NCI-H2107 treated with DMSO at 0.1 percent for 48 hours (cell line): ENCODE results near the gene OR52D1.

Experiments
- DNase-seq: peaks from one replicate; lab custom pipeline; 2025; ENCODE audit not compliant: unreplicated experiment; lab: John Stamatoyannopoulos, UW

Gene OR52D1

DNA sequence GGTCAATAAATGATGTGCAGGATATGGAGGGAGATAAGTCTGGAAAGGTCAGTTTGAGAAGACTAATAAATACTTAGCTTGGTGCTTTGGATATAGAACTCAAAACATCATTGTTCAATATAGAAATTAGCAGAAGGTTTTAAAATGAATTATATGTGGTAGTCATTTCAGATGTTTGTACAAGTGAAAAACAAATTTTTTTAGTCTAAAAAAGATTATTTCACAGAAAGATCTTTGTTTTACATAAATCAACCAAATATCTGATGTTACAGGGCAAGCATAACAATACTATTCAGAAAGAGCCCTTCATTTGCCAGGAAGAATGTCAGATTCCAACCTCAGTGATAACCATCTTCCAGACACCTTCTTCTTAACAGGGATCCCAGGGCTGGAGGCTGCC, at the start of gene OR52D1:
Gene OR52D1, plus strand, starts transcription at position 301 of the 400 bp plus-strand sequence. Its CDS starts 22 bp downstream, at position 323.
- DNase-seq: no peak

DNA sequence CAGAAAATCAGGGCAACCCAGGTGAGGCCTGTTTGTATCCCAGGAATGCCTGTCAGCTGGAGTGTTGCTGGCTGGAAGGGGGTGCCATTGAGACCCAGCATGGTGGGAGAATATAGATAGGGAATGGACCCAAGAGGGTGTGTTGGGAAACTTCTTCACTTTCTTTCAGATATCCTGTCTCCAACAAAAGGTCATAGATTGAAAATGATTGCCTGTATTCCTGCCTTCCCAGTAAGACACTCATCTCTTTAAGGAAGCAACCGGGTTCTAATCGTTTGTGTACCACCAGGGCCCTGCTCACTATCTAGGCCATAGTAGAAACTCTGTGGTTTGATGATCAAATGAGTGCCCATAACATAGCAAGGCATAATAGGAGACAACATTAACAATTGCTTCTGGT, 47.1 kb upstream of the OR52D1 start, which contains the start of gene OR51I1:
Gene OR51I1, minus strand, starts transcription at position 101 of the 400 bp plus-strand sequence. Its CDS starts 0 bp downstream, at position 101.
- DNase-seq: no peak

DNA sequence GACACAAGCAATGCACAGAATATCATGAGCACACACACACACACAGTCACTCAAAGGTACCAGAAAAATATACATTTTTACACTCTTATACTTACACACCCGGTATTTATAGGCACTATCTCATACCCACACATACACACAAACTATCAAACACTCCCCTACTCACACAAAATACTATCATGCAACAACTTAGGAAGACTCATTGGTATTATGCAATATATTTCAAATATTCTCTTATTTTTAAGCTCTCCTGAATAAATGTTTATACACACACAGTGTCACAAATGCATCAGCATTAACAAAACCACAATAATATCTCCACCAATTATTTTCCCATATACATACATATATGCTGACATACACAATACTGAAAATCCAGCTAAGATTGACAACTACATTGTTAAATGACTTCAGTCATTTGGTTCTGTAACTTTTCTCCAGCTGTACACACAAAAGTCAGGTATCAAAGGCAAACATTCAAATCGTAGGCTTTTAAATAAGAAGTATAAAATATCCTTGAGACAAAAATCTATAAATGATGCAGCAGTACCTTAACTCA, 44.6 kb upstream of the OR52D1 start:
- no peak for DNase-seq

DNA sequence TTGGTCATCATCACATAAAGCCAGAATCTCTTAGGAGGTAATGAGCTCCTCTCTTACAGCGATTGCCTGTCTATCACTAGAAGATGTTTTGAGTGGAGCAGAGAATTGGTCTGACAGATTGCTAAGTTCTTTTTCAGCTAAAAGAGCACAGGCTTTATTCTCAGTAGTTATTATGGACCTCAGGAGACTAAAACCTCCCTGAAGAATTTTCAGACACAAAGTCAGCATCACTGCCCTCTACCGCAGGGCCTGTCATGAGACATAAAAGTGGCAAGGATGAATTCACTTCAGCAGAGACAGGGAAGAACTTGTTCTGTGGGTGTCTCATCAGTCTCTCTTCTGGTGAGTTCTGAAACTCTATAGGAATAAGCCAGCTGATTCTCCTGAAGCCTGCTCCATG, 39.5 kb upstream of the OR52D1 start, which contains the start of gene OR51I2:
Gene OR51I2, plus strand, starts transcription at position 301 of the 400 bp plus-strand sequence. CDS start 4,166 bp downstream, outside the sequence.
- no peak for DNase-seq

DNA sequence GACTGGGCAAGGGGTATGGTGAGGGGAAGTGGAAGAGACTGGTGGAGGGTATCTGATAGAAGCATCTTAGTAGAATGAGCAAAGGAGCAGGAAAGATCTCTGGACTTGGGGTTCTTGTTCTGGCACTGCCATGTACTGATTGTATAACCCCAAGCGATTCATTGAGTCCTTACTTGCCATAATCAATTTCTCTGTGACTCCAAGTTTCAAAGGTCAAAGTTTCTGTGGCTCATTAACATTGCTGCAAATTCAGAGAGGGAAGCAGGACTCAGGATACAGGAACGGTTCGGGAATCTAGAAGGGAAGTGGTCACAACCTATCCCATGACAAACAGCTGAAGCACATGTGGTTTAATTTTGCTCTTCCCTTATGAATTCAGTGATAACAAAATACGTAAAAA, 39.1 kb upstream of the OR52D1 start:
- no peak for DNase-seq

DNA sequence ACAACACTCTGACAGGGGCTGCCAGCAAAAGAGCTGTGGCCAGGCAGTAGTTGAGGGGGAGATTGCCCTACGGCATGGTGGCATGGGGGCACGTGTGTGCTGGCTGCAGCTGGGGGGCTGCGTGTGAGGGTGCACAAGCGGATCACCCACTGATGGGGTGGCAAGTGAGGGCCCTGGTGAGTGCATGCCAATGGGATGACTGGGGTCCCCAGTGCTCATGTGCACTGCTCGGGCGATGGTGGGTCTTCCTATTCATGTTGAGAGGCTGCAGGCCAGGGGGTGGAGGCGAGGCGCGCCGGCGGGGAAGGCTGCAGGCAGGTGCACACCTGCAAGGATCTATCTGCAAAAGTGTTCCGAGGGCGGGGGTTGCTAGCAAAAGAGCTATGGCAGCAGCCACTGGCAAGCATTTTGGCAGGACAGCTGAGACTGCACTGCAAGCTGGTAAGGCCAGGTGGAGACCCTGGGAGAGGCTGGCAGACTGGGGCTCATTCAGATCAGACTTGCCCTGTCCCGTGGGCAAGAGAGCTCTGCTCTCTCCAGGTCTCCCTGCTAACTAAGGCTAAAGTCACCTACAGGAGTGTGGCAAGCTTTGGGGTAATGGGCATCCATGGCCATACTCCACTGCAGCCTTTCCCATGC, 27.4 kb upstream of the OR52D1 start:
- no peak for DNase-seq

DNA sequence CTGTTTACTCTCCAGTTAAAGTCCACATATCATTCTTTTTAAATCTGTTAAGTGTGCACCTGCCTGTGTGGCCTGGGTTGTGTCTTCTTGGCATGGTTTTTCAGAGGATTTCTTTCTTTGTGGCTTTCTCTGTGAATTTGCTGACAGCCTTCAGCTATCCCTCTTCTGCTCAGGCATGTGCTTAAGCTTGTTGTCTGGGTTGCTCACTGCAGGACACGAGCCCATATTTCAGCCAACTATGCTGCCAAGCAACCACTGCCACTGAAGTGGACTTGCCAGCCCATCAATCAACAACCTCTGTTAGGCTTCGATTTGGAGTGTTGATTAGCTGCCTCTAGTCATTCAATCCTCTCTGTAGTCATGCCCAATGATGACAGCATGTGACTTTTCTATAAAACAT, 21.0 kb upstream of the OR52D1 start:
- no peak for DNase-seq

DNA sequence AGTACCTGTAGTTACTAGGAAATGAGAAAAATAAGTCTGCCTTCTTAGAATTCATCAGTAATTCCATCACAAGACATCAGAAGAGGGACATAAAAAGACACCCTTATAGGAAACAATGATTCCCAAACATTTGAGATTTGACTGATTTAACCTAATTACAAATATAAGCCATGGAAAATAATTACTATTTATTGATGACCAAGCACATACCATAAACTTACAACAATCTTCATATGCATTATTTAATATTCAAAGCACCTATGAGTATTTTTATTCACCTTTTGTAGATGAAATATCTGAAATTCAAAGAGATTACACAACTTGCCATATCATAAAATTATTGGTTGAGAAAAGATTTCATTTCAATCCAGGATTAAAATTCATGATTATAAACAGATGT, 14.6 kb upstream of the OR52D1 start:
- DNase-seq: no peak

DNA sequence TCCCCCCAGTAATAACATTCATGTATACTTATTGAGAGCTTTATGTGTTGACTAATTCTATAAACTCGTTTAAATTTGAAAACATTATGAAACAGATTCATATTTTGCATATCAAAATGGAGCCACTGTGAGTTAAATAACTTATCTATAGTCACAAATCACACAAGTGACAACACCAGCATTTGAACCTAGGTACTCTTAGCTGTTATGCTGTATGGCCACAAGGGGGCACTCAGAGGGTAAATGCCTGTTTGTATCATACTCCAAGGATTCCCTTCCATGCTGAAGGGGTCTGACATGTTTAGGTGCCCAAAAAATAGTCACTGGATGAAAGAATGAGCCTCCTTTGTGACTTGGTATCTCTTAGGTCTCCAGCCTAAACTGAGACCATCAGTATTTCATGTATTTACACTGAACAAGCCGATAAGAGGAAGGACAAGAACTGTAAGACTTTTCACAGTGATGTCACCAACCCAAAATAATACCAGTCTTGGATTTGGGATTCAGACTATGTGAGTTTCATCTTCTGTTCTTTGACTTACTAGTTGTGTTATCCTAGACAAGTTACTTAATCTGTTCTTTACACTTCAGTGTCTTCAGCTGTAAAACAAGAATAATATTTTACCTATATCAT, 12.2 kb upstream of the OR52D1 start:
- peak; percentile 3 for DNase-seq

DNA sequence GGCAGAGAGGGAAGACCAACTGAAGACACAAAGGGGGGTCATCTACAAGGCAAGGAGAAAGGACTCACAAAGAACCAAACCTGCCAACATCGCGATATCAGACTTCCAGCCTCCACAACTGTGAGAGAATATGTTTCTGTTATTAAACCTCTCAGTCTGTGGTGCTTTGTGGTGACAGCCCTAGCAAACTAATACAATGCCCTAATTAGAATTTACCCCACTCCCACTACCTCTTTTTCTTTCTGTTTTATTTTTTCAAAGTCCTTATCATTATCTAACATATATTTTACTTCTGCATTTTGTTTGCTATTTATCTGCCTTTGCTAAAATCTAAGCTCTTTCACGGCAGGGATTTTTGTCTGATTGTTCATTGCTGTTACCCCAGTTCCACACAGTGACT, 2.5 kb upstream of the OR52D1 start:
- DNase-seq: no peak

DNA sequence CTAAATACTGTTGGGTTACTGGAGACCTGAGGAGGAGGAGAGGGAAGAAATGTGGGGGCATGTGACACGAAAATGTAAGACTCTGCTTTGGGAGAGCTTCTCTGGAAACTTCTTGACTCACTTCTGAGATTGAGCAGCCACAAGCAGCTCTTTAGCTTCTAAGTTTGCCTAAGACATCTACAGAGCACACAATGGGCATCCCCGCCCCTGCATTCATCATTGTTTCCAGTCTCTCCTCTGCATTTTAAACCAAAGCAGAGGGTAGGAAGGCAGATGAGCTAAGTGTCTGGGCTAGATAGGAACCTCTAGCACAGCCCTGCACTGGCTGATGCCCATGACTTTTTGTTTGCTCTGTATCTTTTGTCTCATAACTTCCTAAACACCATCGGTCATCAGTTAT, 2.1 kb upstream of the OR52D1 start:
- DNase-seq: no peak

DNA sequence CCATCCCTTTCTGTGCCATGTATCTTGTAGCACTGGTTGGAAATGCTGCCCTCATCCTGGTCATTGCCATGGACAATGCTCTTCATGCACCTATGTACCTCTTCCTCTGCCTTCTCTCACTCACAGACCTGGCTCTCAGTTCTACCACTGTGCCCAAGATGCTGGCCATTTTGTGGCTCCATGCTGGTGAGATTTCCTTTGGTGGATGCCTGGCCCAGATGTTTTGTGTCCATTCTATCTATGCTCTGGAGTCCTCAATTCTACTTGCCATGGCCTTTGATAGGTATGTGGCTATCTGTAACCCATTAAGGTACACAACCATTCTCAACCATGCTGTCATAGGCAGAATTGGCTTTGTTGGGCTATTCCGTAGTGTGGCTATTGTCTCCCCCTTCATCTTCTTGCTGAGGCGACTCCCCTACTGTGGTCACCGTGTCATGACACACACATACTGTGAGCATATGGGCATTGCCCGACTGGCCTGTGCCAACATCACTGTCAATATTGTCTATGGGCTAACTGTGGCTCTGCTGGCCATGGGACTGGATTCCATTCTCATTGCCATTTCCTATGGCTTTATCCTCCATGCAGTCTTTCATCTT, 414 bp downstream of the OR52D1 start:
- DNase-seq: no peak

DNA sequence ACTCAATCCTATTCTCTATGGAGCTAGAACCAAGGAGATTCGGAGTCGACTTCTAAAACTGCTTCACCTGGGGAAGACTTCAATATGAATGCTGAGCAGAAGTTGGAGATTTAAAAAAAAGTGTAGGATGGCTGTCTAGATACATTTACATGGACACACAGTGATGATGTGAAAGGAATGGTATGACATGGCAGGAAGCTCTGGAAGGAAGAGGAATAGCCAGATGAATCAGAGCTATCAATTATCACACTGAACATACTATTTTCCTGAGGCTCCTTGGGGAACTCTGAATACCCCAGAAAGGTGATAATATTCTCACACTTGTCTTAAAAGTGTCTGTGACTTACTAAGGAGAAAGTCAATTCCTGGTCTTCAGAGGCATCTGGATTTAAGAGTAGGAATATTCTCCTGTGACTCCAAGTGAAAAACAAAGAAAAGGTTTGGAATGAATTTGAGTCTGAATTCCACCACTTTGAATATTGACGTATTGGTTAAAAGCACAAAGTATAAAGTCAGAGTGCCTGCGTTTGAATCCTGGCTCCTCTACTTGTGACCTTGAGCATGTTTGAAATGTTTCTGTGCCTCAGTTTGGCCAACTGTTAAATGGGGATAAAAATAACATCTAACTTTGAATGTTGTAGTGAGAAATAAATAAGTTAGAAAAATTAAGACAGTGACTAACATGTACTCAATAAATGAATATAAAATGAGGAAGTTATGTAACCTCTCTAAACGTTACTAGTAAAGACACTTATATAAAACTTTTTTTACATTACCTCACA, 1.3 kb downstream of the OR52D1 start:
- no peak for DNase-seq

DNA sequence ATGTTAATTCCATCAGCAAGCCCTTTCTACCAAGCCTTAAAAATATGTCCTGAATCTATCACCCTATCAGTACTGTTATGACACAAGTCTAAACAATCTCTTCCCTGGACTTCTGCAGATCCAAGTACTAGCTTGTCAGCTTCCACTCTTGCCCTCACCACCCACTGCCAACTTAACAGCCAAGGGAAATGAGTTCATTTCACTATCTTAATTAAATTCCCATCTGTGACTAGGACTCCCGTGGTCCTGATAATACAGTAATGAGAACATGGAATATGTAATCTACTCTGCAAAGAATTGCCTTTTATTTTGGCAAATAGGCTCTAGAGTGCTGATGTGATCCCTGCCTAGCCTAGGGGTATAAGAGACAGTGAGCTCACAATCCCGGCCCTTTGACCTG, 11.2 kb downstream of the OR52D1 start:
- DNase-seq: no peak

DNA sequence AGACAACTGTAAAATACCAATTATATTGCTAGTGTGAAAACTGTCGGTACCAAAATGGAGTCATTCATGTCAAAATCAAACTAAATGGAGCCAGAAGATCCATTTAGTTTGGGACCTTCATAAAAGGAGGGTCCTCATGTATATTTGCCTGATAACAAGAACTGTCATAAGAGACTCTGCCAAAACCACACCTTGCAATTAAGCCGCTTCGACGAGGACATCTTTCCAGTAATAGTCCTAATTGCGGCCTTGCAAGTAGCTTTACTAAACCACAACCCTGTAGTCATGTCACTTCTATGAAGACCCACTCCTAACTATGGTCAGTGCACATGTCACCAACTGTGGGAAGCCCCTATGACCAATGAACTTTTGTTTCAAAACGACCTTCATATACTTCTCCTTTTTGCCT, 11.9 kb downstream of the OR52D1 start:
- no peak for DNase-seq

DNA sequence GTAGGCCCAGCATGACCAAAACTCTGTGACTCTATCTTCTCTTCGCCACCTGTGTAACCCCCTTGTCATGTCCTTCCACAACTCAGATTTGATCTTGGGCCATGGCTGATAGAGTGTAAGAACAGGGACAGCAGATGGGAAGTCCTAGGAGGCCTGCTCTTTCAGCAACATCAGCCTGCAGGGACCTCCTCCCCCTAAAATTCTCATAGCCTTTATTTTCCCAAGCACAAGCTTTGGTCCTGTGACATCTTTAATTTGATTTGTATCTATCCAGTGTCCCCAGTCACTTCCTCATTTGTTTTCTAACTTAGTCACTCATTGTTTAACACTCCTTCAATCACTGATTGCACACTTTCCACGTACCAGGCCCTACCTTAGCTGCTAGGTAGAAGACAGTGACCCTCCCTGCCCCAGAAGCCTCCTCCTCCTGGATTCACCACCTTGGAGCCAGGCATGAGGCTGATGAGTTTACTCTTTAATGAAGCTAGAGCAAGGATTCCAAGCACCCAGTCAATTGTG, 16.0 kb downstream of the OR52D1 start:
- DNase-seq: no peak

DNA sequence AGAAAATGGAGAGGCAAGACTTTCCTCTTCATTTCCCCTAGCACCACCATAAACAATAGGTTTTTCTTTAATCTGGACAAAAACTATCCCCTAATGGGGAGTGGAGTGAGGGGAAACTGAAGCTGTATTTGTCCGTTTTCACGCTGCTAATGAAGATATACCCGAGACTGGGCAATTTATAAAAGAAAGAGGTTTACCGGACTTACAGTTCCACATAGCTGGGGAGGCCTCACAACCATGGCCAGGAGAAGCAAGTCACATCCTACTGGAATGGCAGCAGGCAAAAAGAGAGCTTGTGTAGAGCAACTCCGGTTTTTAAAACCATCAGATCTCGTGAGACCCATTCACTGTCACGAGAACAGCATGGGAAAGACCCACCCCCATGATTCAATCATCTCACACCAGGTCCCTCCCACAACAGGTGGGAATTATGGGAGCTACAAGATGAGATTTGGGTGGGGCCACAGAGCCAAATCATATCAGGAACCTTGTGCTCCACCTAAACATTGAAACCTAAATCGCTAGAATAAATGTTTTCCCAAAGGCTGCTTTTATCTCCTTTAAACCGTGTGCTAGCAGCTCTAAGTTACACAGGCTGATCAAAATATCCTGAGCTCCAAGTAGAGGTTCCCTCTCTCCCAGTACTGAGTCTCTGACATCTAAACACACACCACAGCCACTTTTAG, 17.0 kb downstream of the OR52D1 start:
- DNase-seq: no peak

DNA sequence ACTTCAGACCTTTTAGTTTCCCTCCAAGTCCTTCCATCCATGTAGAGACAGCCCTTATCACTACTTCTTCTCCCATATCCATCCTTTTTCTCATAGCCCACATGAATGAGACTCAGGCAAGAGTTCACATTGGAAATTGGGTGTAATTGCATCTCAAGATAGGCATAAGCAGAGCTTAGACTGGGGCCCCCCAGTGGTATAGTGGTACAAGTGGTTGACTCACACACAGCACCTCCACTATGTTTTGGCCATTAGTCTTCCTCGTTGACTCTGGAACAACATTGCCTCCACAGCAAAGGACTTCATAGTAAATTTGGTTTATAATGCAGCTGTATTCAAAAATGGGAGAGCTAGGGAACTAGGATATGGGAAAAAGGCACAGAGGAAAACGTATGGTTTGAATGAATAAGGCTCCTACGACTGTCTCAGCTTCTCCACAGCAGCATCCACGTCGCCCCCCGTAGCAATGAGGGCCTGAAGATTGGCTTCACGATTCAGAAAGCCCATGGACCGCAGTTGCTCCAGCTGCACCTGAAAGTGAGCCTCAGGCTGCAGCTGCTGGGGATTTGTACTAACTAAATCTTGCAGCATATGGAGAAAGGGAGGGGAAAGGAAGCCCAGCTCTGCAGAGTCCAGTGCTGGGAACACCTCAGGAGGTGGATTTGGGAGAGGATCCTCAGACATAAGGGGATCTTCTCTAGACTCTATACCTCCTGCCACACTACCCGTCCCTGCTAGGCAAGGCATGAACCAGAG, 18.9 kb downstream of the OR52D1 start:
- no peak for DNase-seq

DNA sequence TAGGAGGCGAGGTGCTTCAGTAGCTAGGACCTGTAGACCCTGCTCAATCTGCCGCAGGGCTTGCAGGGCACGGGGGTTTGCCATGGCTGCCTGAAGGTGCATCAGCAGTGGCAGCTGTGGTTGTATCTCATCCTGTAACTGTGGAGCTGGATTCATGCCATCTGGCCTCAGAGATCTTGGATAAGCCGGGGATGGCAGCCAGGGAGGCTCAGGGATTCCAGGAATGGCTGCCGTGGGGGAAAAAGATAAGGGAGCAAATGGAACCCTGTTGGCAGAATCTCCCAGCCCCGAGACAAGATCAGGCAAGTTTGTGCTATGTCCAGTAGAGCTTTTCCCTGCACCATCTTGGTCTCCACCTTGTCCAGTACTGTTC, 19.4 kb downstream of the OR52D1 start:
- DNase-seq: no peak

DNA sequence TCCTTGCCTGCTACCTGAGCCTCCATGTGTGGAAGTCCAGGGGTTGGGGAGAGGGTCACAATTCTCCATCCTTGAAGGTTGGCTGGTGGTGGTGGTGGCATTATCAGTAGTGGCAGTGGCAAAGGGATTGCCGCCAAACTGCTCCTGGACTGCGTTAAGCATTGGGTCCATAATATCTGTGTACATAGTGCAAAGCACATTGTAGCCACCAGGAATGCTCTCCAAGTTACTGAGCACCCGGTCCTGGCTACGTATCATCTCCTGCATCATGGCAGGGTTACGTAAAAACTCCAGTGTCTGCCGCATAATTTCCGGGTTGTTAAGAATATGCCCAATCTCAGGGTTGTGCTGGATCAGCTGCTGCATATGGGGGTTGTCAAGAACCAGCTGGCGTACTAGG, 20.1 kb downstream of the OR52D1 start:
- no peak for DNase-seq
